HG03521 (cell line): Measurements from ENCODE around the gene MDM4.
"Not testable (repeated sequence)": the region's sequence is repeated elsewhere in the genome, so short reads cannot be mapped to it uniquely, and the experiment has no call there.

Experiments used
- ATAC-seq: cut with Tn5 transposase; IDR thresholded peaks from one replicate; pipeline ENCODE4 v1.9.1; 2021; ENCODE audit warnings: mild to moderate bottlenecking, moderate library complexity; ENCODE audit not compliant: unreplicated experiment

The MDM4 gene

GRCh38 chr1:204513117-204513716, 3.0 kb upstream of the MDM4 start:
- ATAC-seq: peak; percentile 27

GRCh38 chr1:204514828-204515227, 1.4 kb upstream of the MDM4 start:
- ATAC-seq: no peak

- ATAC-seq: not testable (repeated sequence)
Measured at GRCh38 chr1:204517382-204517781, 1.2 kb downstream of the MDM4 start.

- peak; percentile 45 for ATAC-seq
Measured at GRCh38 chr1:204520834-204521709, 4.9 kb downstream of the MDM4 start.

- not testable (repeated sequence) for ATAC-seq
Measured at GRCh38 chr1:204521941-204522521, 5.8 kb downstream of the MDM4 start.

- ATAC-seq: no peak
Measured at GRCh38 chr1:204523605-204524215, 7.5 kb downstream of the MDM4 start.

- no peak for ATAC-seq
Measured at GRCh38 chr1:204524986-204525385, 8.8 kb downstream of the MDM4 start.

- ATAC-seq: no peak
Measured at GRCh38 chr1:204528241-204528640, 12.0 kb downstream of the MDM4 start.

- ATAC-seq: no peak
Measured at GRCh38 chr1:204528677-204529076, 12.5 kb downstream of the MDM4 start.

- no peak for ATAC-seq
Measured at GRCh38 chr1:204529371-204529895, 13.2 kb downstream of the MDM4 start.

- ATAC-seq: peak; percentile 82
Measured at GRCh38 chr1:204530932-204531331, 14.7 kb downstream of the MDM4 start.

- no peak for ATAC-seq
Measured at GRCh38 chr1:204532832-204533231, 16.6 kb downstream of the MDM4 start.

GRCh38 chr1:204541626-204542025, 25.4 kb downstream of the MDM4 start:
- ATAC-seq: no peak

GRCh38 chr1:204544321-204544720, 28.1 kb downstream of the MDM4 start:
- ATAC-seq: no peak

- no peak for ATAC-seq
Measured at GRCh38 chr1:204545202-204545601, 29.0 kb downstream of the MDM4 start.

- no peak for ATAC-seq
Measured at GRCh38 chr1:204545881-204546280, 29.7 kb downstream of the MDM4 start.

- ATAC-seq: no peak
Measured at GRCh38 chr1:204548265-204548664, 32.1 kb downstream of the MDM4 start.

- no peak for ATAC-seq
Measured at GRCh38 chr1:204549313-204549712, 33.1 kb downstream of the MDM4 start.

GRCh38 chr1:204550926-204551325, 34.7 kb downstream of the MDM4 start:
- no peak for ATAC-seq

GRCh38 chr1:204556458-204557052, 40.3 kb downstream of the MDM4 start:
- ATAC-seq: no peak

- no peak for ATAC-seq
Measured at GRCh38 chr1:204558467-204558866, 42.3 kb downstream of the MDM4 start.
